Measurements from ENCODE around the gene SETSIP.
"Not testable (repeated sequence)": the region's sequence is repeated elsewhere in the genome, so short reads cannot be mapped to it uniquely, and the experiment has no call there.

SETSIP gene, protein sequence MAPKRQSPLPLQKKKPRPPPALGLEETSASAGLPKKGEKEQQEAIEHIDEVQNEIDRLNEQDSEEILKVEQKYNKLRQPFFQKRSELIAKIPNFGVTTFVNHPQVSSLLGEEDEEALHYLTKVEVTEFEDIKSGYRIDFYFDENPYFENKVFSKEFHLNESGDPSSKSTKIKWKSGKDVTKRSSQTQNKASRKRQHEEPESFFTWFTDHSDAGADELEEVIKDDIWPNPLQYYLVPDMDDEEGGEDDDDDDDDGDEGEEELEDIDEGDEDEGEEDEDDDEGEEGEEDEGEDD

GRCh38 chr1:92075311-92075710 is at the start of gene SETSIP:
TSS of gene SETSIP (minus strand) at chr1:92075411. CDS start at chr1:92075411, 0 bp downstream.
- DNase-seq: no peak

DNA sequence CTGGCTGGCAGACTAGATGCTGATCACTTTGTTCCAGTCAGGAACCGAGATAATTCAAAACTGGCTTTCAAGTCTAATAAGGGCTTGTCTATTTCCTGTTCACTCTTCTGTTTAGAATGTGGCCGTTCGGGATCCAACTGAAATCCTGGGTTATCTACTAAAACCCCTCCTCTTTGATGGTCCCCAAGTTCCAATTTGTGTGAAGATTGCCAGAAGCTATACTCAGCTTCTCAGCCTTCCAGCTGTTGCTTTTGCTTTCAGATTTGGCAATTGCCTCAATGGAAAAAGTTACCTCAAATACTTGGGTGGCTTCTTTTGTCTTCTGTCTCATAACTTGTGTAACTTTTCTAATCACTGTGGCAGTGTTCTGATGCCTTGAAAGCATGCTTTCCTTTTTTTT is 48.7 kb upstream of the SETSIP start:
- no peak for DNase-seq

GRCh38 chr1:92118826-92119225 is 43.6 kb upstream of the SETSIP start:
- DNase-seq: no peak

GRCh38 chr1:92117526-92117925 is 42.3 kb upstream of the SETSIP start:
- no peak for DNase-seq

GRCh38 chr1:92108631-92109030 is 33.4 kb upstream of the SETSIP start:
- no peak for DNase-seq

DNA sequence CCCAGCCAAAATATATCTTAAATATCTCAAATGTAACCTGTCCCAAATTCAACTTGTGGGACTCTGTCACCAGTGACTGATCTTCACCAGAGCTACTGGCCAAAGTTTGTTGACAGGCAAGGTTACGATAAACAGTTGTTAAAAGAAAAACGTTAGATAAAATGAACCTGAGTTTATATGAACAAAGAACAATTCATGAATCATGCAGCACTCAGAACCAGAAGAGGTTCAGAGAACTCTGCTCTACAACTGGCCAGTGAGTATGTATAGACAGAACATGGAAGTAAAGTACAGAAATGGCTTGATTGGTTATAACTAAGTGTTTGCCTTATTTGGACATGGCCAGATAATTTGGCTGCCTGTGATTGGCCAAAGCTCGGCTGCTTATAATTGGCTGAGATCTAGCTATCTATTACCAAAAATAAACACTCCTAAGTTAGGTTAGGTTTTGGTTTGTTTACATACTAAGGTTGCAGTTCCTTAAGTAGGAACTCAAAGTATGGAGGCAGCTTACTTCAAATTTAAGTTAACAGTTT is 30.4 kb upstream of the SETSIP start:
- DNase-seq: no peak

- DNase-seq: no peak
Measured at GRCh38 chr1:92096317-92096716, 21.1 kb upstream of the SETSIP start.

DNA sequence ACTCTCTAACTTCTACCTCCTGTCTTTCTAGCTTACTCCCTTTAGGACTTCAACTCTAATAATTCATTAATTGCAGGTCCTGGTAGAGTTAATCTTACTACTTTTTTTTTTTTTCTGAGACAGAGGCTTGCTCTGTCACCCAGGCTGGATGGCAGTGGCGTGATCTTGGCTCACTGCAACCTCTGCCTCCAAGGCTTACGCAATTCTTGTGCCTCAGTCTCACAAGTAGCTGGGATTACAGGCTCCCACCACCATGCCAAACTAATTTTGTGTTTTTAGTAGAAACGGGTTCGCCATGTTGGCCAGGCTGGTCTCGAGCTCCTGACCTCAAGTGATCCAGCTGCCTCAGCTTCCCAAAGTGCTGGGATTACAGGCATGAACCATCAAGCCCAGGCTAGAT is 20.7 kb upstream of the SETSIP start:
- DNase-seq: no peak

- no peak for DNase-seq
Measured at GRCh38 chr1:92094595-92094994, 19.4 kb upstream of the SETSIP start.

GRCh38 chr1:92094090-92094489 is 18.9 kb upstream of the SETSIP start:
- DNase-seq: no peak

GRCh38 chr1:92091625-92092024 is 16.4 kb upstream of the SETSIP start:
- no peak for DNase-seq

DNA sequence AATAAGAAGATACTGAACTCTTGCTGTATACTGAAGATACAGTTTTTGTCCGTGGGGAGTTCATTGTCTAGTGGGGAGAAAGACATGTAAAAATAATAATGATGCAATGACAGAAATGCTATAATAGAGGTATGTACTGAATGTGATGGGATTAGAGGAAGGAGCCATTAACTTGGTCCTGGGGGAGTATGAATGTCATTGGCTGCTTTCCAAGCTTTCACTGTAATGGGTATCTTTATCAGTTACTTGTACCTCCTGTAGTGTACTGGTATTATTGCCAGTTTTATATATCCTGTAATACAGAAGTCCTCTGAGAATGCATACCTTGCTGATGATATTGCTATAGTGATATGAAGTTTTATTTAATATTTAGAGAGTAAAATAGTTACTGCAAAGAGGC is 12.3 kb upstream of the SETSIP start:
- DNase-seq: no peak

GRCh38 chr1:92085727-92086126 is 10.5 kb upstream of the SETSIP start:
- no peak for DNase-seq

DNA sequence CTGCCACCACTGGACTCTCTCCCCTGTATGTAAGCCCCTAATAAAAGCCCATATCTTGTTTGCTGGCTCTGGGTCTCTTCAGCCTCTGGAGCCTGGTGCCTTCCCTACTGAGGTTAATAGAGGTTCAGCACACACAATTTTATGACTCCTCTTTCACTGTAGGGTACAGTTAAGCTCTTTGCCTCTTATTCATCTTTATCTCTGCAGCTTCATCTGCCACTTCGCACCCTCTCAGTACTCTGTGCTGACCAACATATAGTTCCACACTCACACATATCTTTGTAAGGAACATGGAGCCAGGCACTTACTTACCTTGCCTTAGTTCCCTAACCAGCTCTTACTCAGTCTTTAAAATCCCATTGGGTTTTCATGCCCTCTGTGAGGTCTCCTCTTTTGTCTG is 9.4 kb upstream of the SETSIP start:
- DNase-seq: no peak

DNA sequence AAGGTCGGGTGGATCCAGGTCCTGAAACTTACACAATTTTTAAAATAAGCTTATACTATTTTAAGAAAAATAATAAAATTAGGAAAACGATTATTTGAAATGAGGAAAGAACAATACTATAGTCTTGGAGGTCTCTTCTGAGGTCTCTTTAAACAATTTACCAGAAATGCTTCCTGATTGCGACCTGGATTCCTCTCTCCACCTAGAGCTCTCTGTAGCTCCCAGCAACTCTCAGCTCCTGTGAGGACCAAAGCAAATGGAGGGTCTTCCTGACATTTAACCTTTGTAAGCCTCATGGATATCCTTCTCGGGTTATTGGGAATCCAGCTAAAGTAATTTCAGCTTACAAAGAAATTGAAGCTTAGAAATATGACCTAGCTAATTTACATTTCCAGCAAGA is 5.8 kb upstream of the SETSIP start:
- no peak for DNase-seq

- peak; percentile 83 for DNase-seq
Measured at GRCh38 chr1:92080128-92080985, 5.1 kb upstream of the SETSIP start, which contains the start of gene BTBD8. TSS of gene BTBD8 (plus strand) at chr1:92080345. CDS start at chr1:92080572, 227 bp downstream.

GRCh38 chr1:92079441-92079840 is 4.2 kb upstream of the SETSIP start:
- DNase-seq: no peak

GRCh38 chr1:92078077-92078476 is 2.9 kb upstream of the SETSIP start:
- DNase-seq: not testable (repeated sequence)

DNA sequence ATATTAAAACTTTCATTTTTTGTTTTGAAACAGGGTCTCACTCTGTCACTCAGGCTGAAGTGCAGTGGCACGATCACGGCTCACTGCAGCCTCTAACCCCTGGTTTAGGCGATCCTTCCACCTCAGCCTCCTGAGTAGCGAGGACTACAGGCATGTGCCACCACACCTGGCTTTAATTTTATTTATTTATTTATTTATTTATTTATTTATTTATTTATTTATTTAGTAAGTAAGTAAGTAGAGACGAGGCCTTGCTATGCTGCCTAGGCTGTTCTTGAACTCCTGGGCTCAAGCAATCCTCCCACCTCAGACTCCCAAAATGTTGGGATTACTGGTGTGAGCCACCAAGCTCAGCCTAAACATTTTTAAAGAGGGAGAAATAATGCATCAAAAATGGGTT is 1.2 kb upstream of the SETSIP start:
- no peak for DNase-seq

DNA sequence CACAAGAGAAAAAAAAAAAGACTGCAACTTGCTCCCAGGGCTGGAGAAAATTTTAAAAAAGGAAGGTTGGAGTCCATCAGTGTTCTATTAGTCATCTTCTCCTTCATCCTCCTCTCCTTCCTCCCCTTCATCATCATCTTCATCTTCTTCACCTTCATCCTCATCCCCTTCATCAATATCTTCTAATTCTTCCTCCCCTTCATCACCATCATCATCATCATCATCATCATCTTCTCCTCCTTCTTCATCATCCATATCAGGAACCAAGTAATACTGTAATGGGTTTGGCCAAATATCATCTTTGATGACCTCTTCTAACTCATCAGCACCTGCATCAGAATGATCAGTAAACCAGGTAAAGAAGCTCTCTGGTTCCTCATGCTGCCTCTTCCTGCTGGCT is 765 bp downstream of the SETSIP start:
- DNase-seq: not testable (repeated sequence)

DNA sequence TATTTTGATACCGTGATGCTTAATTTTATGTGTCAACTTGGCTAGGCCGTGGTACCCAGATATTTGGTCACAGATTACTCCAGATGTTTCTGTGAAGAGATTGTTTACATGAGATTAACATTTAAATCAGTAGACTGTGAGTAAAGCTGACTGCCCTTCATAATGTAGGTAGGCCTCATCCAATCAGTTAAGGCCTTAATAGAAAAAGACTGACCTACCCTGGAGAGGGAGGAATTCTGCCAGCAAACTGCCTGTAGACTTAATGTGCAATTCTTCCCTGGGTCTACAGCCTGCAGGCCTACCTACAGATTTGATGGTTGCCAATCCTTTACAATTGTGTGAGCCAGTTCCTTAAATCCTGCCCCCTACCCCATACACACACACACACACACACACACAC is 4.3 kb downstream of the SETSIP start:
- no peak for DNase-seq

DNA sequence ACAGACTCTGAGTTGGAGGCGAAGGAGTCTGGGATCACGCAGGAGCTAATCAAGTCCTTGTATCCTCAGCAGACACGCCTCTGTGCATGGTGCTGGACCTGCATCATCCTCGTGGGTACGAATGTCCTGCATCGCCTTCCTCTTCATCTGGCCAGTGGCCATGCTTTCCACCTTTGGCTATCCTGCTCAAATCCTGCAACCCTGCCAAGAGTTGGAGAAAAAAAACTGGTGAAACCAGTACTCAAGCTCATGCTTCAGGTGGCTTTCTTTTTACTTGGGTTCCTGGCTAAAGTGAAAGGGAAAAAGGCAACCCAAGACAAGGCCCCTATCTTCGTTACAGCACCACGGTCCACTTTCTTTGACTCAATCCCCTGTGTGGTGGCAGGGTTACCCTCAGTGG is 8.9 kb downstream of the SETSIP start:
- no peak for DNase-seq

DNA sequence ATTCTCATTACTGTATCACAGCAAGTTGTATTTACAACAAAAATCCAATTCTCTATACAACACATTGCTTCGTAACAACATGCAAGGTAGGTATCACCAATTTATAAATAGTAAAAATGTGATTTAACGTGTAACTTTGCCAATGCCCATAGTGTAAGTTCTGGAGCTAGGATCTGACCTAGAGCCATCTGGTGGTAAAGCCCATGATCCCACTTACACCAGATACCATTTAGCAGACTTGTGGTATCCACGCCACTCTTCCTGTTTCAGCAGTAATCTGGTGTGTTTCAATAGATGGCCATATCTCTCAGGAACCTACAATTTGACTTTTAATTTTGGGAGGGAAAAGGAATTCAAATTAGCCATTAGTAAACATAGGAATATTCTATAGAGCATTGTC is 10.2 kb downstream of the SETSIP start:
- no peak for DNase-seq

DNA sequence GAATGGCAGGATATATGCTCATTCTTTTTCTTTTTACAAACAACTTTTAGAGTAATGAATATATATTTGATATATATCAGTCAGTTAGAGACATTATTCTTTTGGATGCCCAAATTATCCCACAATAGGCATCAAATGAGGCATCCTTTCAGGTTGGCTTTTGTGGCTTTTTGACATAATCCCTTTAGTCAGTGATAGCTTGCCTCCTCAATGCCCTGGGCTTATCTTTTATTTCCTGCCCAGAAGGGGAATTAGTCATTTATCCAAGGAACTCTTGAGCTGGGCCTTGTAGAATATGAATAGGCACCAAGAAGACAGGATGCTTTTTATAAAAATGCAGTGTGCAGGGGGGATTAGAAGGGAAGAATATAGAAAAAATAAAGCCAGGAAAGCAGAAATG is 23.3 kb downstream of the SETSIP start:
- no peak for DNase-seq

All from CD4-positive, alpha-beta T cell treated with Interleukin-4 for 4 hours (primary cell).